HEK293 (cell line): ENCODE results near the gene CHMP1B.

Source experiments
- IKZF3 ChIP-seq: fragments of 450-650 bp; IDR thresholded peaks from 2 replicates; pipeline ENCODE4 v1.5.0; 2018; ENCODE audit warnings: missing biosample characterization, mild to moderate bottlenecking, missing genetic modification characterization, moderate library complexity
- REST ChIP-seq: fragments of 450-650 bp; formaldehyde crosslinking; IDR thresholded peaks from 2 replicates; pipeline ENCODE4 v1.5.1; 2016; ENCODE audit warnings: missing biosample characterization, missing genetic modification characterization
- YY1 ChIP-seq: fragments of 450-650 bp; formaldehyde crosslinking; IDR thresholded peaks from 2 replicates; pipeline ENCODE4 v1.5.1; 2018; ENCODE audit warnings: missing biosample characterization, missing genetic modification characterization
- ZBTB7A ChIP-seq: fragments of 450-650 bp; formaldehyde crosslinking; IDR thresholded peaks from 2 replicates; pipeline ENCODE4 v1.5.1; 2016; ENCODE audit warnings: low read depth, missing biosample characterization, missing genetic modification characterization
- ZNF121 ChIP-seq: fragments of 450-650 bp; formaldehyde crosslinking; IDR thresholded peaks from 2 replicates; pipeline ENCODE4 v1.5.1; 2016; ENCODE audit warnings: missing biosample characterization, missing genetic modification characterization
- ZNF138 ChIP-seq: fragments of 450-650 bp; formaldehyde crosslinking; IDR thresholded peaks from 2 replicates; pipeline ENCODE4 v1.5.1; 2016; ENCODE audit warnings: missing biosample characterization, missing genetic modification characterization, borderline replicate concordance
- ZNF184 ChIP-seq: fragments of 450-650 bp; IDR thresholded peaks from 2 replicates; pipeline ENCODE4 v1.5.1; 2018; ENCODE audit warnings: missing biosample characterization, mild to moderate bottlenecking, missing genetic modification characterization
- ZNF23 ChIP-seq: fragments of 450-650 bp; formaldehyde crosslinking; IDR thresholded peaks from 2 replicates; pipeline ENCODE4 v1.5.1; 2016; ENCODE audit warnings: missing biosample characterization, missing genetic modification characterization, borderline replicate concordance
- ZNF354C ChIP-seq: fragments of 450-650 bp; formaldehyde crosslinking; IDR thresholded peaks from 2 replicates; pipeline ENCODE4 v1.5.1; 2016; ENCODE audit warnings: missing biosample characterization, missing genetic modification characterization, low read depth, borderline replicate concordance
- ZNF837 ChIP-seq: fragments of 450-650 bp; formaldehyde crosslinking; IDR thresholded peaks from 2 replicates; pipeline ENCODE4 v1.5.1; 2016; ENCODE audit warnings: missing biosample characterization, missing genetic modification characterization
- TF ChIP-seq, protein P1 (sequence below): fragments of 450-650 bp; formaldehyde crosslinking; IDR thresholded peaks from 2 replicates; pipeline ENCODE4 v1.5.1; 2016; ENCODE audit warnings: missing biosample characterization, missing genetic modification characterization
- TF ChIP-seq, protein P2 (sequence below): fragments of 450-650 bp; formaldehyde crosslinking; IDR thresholded peaks from 2 replicates; pipeline ENCODE4 v1.5.0; 2017; ENCODE audit warnings: missing biosample characterization, missing genetic modification characterization, borderline replicate concordance
- TF ChIP-seq, protein P3 (sequence below): fragments of 450-650 bp; formaldehyde crosslinking; conservative IDR thresholded peaks from 2 replicates; pipeline ENCODE4 v1.5.1; 2016; ENCODE audit warnings: low read depth, missing biosample characterization, missing genetic modification characterization

DNA sequence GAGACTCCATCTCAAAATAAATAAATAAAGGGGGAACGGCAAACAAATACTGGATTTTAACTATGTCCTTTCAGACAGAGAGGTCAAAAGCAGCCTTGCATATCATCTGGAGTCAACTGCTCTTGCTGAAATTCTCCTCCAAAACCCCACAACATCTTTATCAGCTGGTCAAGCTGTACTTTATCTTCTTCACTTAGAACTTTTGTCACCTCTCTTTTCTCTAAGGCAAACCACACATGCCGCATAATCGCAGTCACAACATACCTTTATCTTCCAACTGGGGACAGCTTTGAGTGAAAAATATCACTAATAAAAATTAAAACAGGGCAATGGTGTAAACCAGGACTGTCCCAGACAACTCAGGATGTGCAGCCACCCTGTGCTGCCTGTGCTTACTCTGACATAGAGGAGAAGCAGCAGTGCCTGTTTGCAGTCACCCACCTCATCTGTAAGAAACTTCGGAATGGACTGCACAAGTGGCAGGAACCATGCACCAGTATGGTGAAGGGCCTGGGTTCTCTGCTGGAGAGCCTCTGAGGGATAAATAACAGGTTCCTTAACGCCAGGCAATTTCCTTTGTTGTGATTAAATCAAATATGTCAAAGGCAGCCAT lies 50.7 kb downstream of the CHMP1B start:
- TF ChIP-seq REST (tag by site-specific recombination) (no peak), ZNF23 (no peak), ZNF354C (tag by site-specific recombination) (no peak), ZBTB7A (tag by site-specific recombination) (no peak), IKZF3 (tag by site-specific recombination) (no peak), ZNF121 (no peak), ZNF837 (tag by site-specific recombination) (no peak), ZNF184 (tag by site-specific recombination) (no peak), ZNF138 (tag by site-specific recombination) (no peak), YY1 (tag by site-specific recombination) (no peak)
- TF ChIP-seq, protein P1, sequence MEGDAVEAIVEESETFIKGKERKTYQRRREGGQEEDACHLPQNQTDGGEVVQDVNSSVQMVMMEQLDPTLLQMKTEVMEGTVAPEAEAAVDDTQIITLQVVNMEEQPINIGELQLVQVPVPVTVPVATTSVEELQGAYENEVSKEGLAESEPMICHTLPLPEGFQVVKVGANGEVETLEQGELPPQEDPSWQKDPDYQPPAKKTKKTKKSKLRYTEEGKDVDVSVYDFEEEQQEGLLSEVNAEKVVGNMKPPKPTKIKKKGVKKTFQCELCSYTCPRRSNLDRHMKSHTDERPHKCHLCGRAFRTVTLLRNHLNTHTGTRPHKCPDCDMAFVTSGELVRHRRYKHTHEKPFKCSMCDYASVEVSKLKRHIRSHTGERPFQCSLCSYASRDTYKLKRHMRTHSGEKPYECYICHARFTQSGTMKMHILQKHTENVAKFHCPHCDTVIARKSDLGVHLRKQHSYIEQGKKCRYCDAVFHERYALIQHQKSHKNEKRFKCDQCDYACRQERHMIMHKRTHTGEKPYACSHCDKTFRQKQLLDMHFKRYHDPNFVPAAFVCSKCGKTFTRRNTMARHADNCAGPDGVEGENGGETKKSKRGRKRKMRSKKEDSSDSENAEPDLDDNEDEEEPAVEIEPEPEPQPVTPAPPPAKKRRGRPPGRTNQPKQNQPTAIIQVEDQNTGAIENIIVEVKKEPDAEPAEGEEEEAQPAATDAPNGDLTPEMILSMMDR (tag by site-specific recombination) = no peak
- TF ChIP-seq, protein P2, sequence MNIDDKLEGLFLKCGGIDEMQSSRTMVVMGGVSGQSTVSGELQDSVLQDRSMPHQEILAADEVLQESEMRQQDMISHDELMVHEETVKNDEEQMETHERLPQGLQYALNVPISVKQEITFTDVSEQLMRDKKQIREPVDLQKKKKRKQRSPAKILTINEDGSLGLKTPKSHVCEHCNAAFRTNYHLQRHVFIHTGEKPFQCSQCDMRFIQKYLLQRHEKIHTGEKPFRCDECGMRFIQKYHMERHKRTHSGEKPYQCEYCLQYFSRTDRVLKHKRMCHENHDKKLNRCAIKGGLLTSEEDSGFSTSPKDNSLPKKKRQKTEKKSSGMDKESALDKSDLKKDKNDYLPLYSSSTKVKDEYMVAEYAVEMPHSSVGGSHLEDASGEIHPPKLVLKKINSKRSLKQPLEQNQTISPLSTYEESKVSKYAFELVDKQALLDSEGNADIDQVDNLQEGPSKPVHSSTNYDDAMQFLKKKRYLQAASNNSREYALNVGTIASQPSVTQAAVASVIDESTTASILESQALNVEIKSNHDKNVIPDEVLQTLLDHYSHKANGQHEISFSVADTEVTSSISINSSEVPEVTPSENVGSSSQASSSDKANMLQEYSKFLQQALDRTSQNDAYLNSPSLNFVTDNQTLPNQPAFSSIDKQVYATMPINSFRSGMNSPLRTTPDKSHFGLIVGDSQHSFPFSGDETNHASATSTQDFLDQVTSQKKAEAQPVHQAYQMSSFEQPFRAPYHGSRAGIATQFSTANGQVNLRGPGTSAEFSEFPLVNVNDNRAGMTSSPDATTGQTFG = no peak
- TF ChIP-seq, protein P3, sequence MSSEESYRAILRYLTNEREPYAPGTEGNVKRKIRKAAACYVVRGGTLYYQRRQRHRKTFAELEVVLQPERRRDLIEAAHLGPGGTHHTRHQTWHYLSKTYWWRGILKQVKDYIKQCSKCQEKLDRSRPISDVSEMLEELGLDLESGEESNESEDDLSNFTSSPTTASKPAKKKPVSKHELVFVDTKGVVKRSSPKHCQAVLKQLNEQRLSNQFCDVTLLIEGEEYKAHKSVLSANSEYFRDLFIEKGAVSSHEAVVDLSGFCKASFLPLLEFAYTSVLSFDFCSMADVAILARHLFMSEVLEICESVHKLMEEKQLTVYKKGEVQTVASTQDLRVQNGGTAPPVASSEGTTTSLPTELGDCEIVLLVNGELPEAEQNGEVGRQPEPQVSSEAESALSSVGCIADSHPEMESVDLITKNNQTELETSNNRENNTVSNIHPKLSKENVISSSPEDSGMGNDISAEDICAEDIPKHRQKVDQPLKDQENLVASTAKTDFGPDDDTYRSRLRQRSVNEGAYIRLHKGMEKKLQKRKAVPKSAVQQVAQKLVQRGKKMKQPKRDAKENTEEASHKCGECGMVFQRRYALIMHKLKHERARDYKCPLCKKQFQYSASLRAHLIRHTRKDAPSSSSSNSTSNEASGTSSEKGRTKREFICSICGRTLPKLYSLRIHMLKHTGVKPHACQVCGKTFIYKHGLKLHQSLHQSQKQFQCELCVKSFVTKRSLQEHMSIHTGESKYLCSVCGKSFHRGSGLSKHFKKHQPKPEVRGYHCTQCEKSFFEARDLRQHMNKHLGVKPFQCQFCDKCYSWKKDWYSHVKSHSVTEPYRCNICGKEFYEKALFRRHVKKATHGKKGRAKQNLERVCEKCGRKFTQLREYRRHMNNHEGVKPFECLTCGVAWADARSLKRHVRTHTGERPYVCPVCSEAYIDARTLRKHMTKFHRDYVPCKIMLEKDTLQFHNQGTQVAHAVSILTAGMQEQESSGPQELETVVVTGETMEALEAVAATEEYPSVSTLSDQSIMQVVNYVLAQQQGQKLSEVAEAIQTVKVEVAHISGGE (tag by site-specific recombination) = no peak
